Panc1 (cell line): ENCODE results near the gene RNF213.

Experiments used
- POLR2AphosphoS5 ChIP-seq: IDR thresholded peaks from 2 replicates; pipeline ENCODE4 v1.6.1; 2012; ENCODE audit warnings: mild to moderate bottlenecking, low read depth, low read length, moderate library complexity
- TCF7L2 ChIP-seq: IDR thresholded peaks from 2 replicates; pipeline ENCODE4 v1.6.1; 2011; ENCODE audit warnings: mild to moderate bottlenecking, low read depth, low read length, inconsistent platforms
- TF ChIP-seq, protein P1 (sequence below): fragments of 450-650 bp; IDR thresholded peaks from 2 replicates; pipeline ENCODE4 v1.5.1; 2017; ENCODE audit warnings: mild to moderate bottlenecking
- TF ChIP-seq, protein P2 (sequence below), 2 experiments: IDR thresholded peaks; 2 replicates each; pipeline ENCODE4 v1.6.1; 2011 to 2012; ENCODE audit warnings: low read depth in 2 of 2, control low read depth in 1 of 2, low read length in 1 of 2, mild to moderate bottlenecking in 1 of 2, moderate library complexity in 1 of 2; ENCODE audit not compliant: insufficient read depth in 1 of 2

DNA sequence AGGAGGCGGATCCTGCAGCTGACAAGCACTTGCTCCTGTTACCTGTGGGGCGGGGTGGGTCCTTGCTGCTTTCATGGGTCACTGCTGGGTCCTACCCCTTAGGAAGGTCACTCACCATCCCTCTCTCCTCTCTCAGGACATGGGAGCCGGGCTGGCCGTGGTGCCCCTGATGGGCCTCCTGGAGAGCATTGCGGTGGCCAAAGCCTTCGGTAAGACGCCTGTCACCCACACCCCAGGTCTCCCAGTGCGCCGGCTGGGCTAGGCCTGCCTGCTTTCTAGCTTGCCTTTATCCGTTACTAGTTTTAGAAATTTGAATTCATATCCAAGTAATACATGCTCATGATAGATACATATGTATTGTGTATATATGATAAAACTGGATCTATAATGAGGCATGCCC, 23.3 kb upstream of the RNF213 start:
- no peak for TF ChIP-seq POLR2AphosphoS5
- TF ChIP-seq, protein P1, sequence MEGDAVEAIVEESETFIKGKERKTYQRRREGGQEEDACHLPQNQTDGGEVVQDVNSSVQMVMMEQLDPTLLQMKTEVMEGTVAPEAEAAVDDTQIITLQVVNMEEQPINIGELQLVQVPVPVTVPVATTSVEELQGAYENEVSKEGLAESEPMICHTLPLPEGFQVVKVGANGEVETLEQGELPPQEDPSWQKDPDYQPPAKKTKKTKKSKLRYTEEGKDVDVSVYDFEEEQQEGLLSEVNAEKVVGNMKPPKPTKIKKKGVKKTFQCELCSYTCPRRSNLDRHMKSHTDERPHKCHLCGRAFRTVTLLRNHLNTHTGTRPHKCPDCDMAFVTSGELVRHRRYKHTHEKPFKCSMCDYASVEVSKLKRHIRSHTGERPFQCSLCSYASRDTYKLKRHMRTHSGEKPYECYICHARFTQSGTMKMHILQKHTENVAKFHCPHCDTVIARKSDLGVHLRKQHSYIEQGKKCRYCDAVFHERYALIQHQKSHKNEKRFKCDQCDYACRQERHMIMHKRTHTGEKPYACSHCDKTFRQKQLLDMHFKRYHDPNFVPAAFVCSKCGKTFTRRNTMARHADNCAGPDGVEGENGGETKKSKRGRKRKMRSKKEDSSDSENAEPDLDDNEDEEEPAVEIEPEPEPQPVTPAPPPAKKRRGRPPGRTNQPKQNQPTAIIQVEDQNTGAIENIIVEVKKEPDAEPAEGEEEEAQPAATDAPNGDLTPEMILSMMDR, result no peak
- TF ChIP-seq, protein P2, sequence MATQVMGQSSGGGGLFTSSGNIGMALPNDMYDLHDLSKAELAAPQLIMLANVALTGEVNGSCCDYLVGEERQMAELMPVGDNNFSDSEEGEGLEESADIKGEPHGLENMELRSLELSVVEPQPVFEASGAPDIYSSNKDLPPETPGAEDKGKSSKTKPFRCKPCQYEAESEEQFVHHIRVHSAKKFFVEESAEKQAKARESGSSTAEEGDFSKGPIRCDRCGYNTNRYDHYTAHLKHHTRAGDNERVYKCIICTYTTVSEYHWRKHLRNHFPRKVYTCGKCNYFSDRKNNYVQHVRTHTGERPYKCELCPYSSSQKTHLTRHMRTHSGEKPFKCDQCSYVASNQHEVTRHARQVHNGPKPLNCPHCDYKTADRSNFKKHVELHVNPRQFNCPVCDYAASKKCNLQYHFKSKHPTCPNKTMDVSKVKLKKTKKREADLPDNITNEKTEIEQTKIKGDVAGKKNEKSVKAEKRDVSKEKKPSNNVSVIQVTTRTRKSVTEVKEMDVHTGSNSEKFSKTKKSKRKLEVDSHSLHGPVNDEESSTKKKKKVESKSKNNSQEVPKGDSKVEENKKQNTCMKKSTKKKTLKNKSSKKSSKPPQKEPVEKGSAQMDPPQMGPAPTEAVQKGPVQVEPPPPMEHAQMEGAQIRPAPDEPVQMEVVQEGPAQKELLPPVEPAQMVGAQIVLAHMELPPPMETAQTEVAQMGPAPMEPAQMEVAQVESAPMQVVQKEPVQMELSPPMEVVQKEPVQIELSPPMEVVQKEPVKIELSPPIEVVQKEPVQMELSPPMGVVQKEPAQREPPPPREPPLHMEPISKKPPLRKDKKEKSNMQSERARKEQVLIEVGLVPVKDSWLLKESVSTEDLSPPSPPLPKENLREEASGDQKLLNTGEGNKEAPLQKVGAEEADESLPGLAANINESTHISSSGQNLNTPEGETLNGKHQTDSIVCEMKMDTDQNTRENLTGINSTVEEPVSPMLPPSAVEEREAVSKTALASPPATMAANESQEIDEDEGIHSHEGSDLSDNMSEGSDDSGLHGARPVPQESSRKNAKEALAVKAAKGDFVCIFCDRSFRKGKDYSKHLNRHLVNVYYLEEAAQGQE (IDR thresholded peaks at IDR 0.05; ENCODE audit: insufficient read depth in 1 of 2, low read depth in 2 of 2, low read length in 1 of 2), result no peak
- no peak for TF ChIP-seq TCF7L2
